OCI-LY1 (cell line): ENCODE results near the gene CTNND2.

Experiments used
- EZH2 ChIP-seq: fragments of 200-600 bp; sonication (generic), shearing (Covaris generic); IDR thresholded peaks from 2 replicates; pipeline ENCODE4 v1.8.0; 2017; ENCODE audit warnings: borderline replicate concordance, mixed run types, mild to moderate bottlenecking, antibody characterized with exemption, low read length, moderate library complexity, mixed read lengths
- TF ChIP-seq, protein P1 (sequence below): fragments of 200-600 bp; sonication (generic), shearing (Covaris generic); IDR thresholded peaks from 2 replicates; pipeline ENCODE4 v1.5.1; 2017; ENCODE audit warnings: mild to moderate bottlenecking, antibody characterized with exemption, low read length, moderate library complexity, mixed read lengths

DNA sequence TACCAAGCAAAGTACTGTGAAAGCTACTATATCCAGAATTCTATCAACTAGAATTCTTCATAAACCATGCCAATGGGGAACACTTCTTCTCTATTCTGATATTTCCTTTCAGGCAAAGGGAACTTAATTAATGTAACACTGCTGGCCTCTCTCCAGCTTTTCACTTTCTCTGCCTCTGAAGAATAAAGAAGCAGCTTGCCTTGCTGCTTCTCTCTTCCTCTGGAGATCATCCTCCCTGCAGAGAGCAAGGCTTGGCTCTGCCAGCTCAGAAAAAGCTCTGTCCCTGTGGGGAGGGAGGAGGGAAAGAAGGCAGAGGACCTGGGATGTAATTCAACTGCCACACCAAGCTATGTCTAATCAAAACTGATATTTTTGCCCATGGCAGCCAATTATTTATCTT lies 6.5 kb downstream of the CTNND2 start:
- no peak for TF ChIP-seq EZH2
- TF ChIP-seq, protein P1, sequence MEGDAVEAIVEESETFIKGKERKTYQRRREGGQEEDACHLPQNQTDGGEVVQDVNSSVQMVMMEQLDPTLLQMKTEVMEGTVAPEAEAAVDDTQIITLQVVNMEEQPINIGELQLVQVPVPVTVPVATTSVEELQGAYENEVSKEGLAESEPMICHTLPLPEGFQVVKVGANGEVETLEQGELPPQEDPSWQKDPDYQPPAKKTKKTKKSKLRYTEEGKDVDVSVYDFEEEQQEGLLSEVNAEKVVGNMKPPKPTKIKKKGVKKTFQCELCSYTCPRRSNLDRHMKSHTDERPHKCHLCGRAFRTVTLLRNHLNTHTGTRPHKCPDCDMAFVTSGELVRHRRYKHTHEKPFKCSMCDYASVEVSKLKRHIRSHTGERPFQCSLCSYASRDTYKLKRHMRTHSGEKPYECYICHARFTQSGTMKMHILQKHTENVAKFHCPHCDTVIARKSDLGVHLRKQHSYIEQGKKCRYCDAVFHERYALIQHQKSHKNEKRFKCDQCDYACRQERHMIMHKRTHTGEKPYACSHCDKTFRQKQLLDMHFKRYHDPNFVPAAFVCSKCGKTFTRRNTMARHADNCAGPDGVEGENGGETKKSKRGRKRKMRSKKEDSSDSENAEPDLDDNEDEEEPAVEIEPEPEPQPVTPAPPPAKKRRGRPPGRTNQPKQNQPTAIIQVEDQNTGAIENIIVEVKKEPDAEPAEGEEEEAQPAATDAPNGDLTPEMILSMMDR = no peak
